ENCODE measurements around the gene GPANK1.
A peak's percentile ranks its signal among the peaks of the same experiment; 100 is the strongest.

GPANK1 gene

GRCh38 chr6:31691078-31691463 lies 26.3 kb upstream of the GPANK1 start:
- DNase-seq (ENCODE audit: low read depth in 2 of 2), result no peak

- DNase-seq (ENCODE audit: low read depth in 2 of 2), result no peak
Measured at GRCh38 chr6:31690231-31691077, 25.7 kb upstream of the GPANK1 start.

GRCh38 chr6:31689249-31690110 lies 24.7 kb upstream of the GPANK1 start:
- DNase-seq (ENCODE audit: low read depth in 2 of 2), result no peak

GRCh38 chr6:31687860-31688693 lies 23.3 kb upstream of the GPANK1 start:
- DNase-seq (ENCODE audit: low read depth in 2 of 2), result no peak

- DNase-seq (ENCODE audit: low read depth in 2 of 2), result no peak
Measured at GRCh38 chr6:31687321-31687720, 22.5 kb upstream of the GPANK1 start.

- no peak for DNase-seq (ENCODE audit: low read depth in 2 of 2)
Measured at GRCh38 chr6:31686483-31686882, 21.7 kb upstream of the GPANK1 start.

- no peak for DNase-seq (ENCODE audit: low read depth in 2 of 2)
Measured at GRCh38 chr6:31683591-31683990, 18.8 kb upstream of the GPANK1 start.

GRCh38 chr6:31681135-31681671 lies 16.4 kb upstream of the GPANK1 start:
- no peak for DNase-seq (ENCODE audit: low read depth in 2 of 2)

GRCh38 chr6:31680226-31681134 lies 15.7 kb upstream of the GPANK1 start, which contains the start of gene LY6G5C:
LY6G5C (minus strand) TSS chr6:31681067; CDS start chr6:31680373, 694 bp downstream.
- peak; percentile 22 to 38 for DNase-seq (ENCODE audit: low read depth in 2 of 2)

- no peak for DNase-seq (ENCODE audit: low read depth in 2 of 2)
Measured at GRCh38 chr6:31677955-31678354, 13.2 kb upstream of the GPANK1 start.

- no peak for DNase-seq (ENCODE audit: low read depth in 2 of 2)
Measured at GRCh38 chr6:31676904-31677303, 12.1 kb upstream of the GPANK1 start.

- no peak for DNase-seq (ENCODE audit: low read depth in 2 of 2)
Measured at GRCh38 chr6:31676322-31676903, 11.6 kb upstream of the GPANK1 start.

- DNase-seq (ENCODE audit: low read depth in 2 of 2), result no peak
Measured at GRCh38 chr6:31669676-31670075, 4.9 kb upstream of the GPANK1 start, which contains the start of gene LY6G5B. LY6G5B (plus strand) TSS chr6:31669976; CDS start chr6:31670951, 975 bp downstream.

GRCh38 chr6:31666337-31666965 lies 1.7 kb upstream of the GPANK1 start:
- DNase-seq (ENCODE audit: low read depth in 2 of 2), result no peak

- DNase-seq (ENCODE audit: low read depth in 2 of 2), result peak; percentile 96
Measured at GRCh38 chr6:31665501-31666336, 922 bp upstream of the GPANK1 start, which contains the start of gene CSNK2B. CSNK2B (plus strand) TSS chr6:31666080; CDS start chr6:31666832, 752 bp downstream.

GRCh38 chr6:31663961-31664789 lies 622 bp downstream of the GPANK1 start:
- DNase-seq (ENCODE audit: low read depth in 2 of 2), result no peak

GRCh38 chr6:31663126-31663960 lies 1.5 kb downstream of the GPANK1 start:
- no peak for DNase-seq (ENCODE audit: low read depth in 2 of 2)
